Measurements from ENCODE around the gene VCL.
A peak's percentile ranks its signal among the peaks of the same experiment; 100 is the strongest.

- no peak for TF ChIP-seq CTCF (IDR thresholded peaks at IDR 0.05; ENCODE audit: low read depth, low read length)
- peak; percentile 33 for TF ChIP-seq POLR2A (IDR thresholded peaks at IDR 0.05; ENCODE audit: extremely low read depth, insufficient read length)
Observed at GRCh38 chr10:73991884-73992245, 6.1 kb upstream of the VCL start.
